ENCODE measurements around the gene LYST.
A peak's percentile ranks its signal among the peaks of the same experiment; 100 is the strongest.

Gene LYST

GRCh38 chr1:235883261-235883927, 16.7 kb upstream of the LYST start:
- Histone ChIP-seq H3K9me3 (replicated peaks; ENCODE audit: low read length) (no peaks in the 10 kb centered on the region), H3K4me2 (ENCODE audit: low read length) (peak overlapping the region; percentile 71), H3K36me3 (ENCODE audit: insufficient read depth, low read length) (no peaks in the 10 kb centered on the region), H3K9ac (ENCODE audit: low read depth, low read length) (peak overlapping the region; percentile 35), H3K27me3 (ENCODE audit: control insufficient read depth, insufficient read depth, low read length) (no peaks in the 10 kb centered on the region), H3K4me1 (ENCODE audit: control insufficient read depth, insufficient read depth, low read length) (peaks cover 14% of the 10 kb centered on the region), H3K4me3 (ENCODE audit: low read length) (peak overlapping the region; percentile 23)

GRCh38 chr1:235882816-235883215, 16.1 kb upstream of the LYST start:
- Histone ChIP-seq H3K4me1 (ENCODE audit: control insufficient read depth, insufficient read depth, low read length) (peaks cover 14% of the 10 kb centered on the region), H3K4me2 (ENCODE audit: low read length) (peak overlapping the region; percentile 71), H3K36me3 (ENCODE audit: insufficient read depth, low read length) (no peaks in the 10 kb centered on the region), H3K27me3 (ENCODE audit: control insufficient read depth, insufficient read depth, low read length) (no peaks in the 10 kb centered on the region), H3K4me3 (ENCODE audit: low read length) (peak overlapping the region; percentile 23), H3K9me3 (replicated peaks; ENCODE audit: low read length) (no peaks in the 10 kb centered on the region), H3K9ac (ENCODE audit: low read depth, low read length) (peak overlapping the region; percentile 35)

GRCh38 chr1:235881930-235882700, 15.4 kb upstream of the LYST start:
- no peaks in the 10 kb centered on the region for H3K27me3 ChIP-seq (ENCODE audit: control insufficient read depth, insufficient read depth, low read length)
- H3K9ac ChIP-seq (ENCODE audit: low read depth, low read length): no peak overlapping the region
- H3K4me1 ChIP-seq (ENCODE audit: control insufficient read depth, insufficient read depth, low read length): peaks cover 14% of the 10 kb centered on the region
- no peaks in the 10 kb centered on the region for H3K9me3 ChIP-seq (replicated peaks; ENCODE audit: low read length)
- no peaks in the 10 kb centered on the region for H3K36me3 ChIP-seq (ENCODE audit: insufficient read depth, low read length)
- peak overlapping the region; percentile 71 for H3K4me2 ChIP-seq (ENCODE audit: low read length)
- H3K4me3 ChIP-seq (ENCODE audit: low read length): no peak overlapping the region

- peaks cover 8% of the 10 kb centered on the region for H3K4me1 ChIP-seq (ENCODE audit: control insufficient read depth, insufficient read depth, low read length)
- no peaks in the 10 kb centered on the region for H3K9me3 ChIP-seq (replicated peaks; ENCODE audit: low read length)
- H3K4me3 ChIP-seq (ENCODE audit: low read length): no peak overlapping the region
- H3K36me3 ChIP-seq (ENCODE audit: insufficient read depth, low read length): no peaks in the 10 kb centered on the region
- no peaks in the 10 kb centered on the region for H3K27me3 ChIP-seq (ENCODE audit: control insufficient read depth, insufficient read depth, low read length)
- no peak overlapping the region for H3K9ac ChIP-seq (ENCODE audit: low read depth, low read length)
- no peak overlapping the region for H3K4me2 ChIP-seq (ENCODE audit: low read length)
Measured at GRCh38 chr1:235878082-235878811, 11.5 kb upstream of the LYST start.

GRCh38 chr1:235876402-235876841, 9.7 kb upstream of the LYST start:
- Histone ChIP-seq H3K4me2 (ENCODE audit: low read length) (no peak overlapping the region), H3K9ac (ENCODE audit: low read depth, low read length) (no peak overlapping the region), H3K4me1 (ENCODE audit: control insufficient read depth, insufficient read depth, low read length) (no peaks in the 10 kb centered on the region), H3K4me3 (ENCODE audit: low read length) (no peak overlapping the region), H3K9me3 (replicated peaks; ENCODE audit: low read length) (no peaks in the 10 kb centered on the region), H3K36me3 (ENCODE audit: insufficient read depth, low read length) (no peaks in the 10 kb centered on the region), H3K27me3 (ENCODE audit: control insufficient read depth, insufficient read depth, low read length) (no peaks in the 10 kb centered on the region)

- Histone ChIP-seq H3K4me1 (ENCODE audit: control insufficient read depth, insufficient read depth, low read length) (no peaks in the 10 kb centered on the region), H3K36me3 (ENCODE audit: insufficient read depth, low read length) (no peaks in the 10 kb centered on the region), H3K4me2 (ENCODE audit: low read length) (no peak overlapping the region), H3K4me3 (ENCODE audit: low read length) (no peak overlapping the region), H3K27me3 (ENCODE audit: control insufficient read depth, insufficient read depth, low read length) (no peaks in the 10 kb centered on the region), H3K9ac (ENCODE audit: low read depth, low read length) (no peak overlapping the region), H3K9me3 (replicated peaks; ENCODE audit: low read length) (no peaks in the 10 kb centered on the region)
Measured at GRCh38 chr1:235875036-235875597, 8.4 kb upstream of the LYST start.

GRCh38 chr1:235874261-235874660, 7.6 kb upstream of the LYST start:
- no peaks in the 10 kb centered on the region for H3K4me1 ChIP-seq (ENCODE audit: control insufficient read depth, insufficient read depth, low read length)

GRCh38 chr1:235873571-235873970, 6.9 kb upstream of the LYST start:
- no peaks in the 10 kb centered on the region for H3K27me3 ChIP-seq (ENCODE audit: control insufficient read depth, insufficient read depth, low read length)
- H3K4me2 ChIP-seq (ENCODE audit: low read length): no peak overlapping the region
- no peaks in the 10 kb centered on the region for H3K36me3 ChIP-seq (ENCODE audit: insufficient read depth, low read length)
- H3K9ac ChIP-seq (ENCODE audit: low read depth, low read length): no peak overlapping the region
- H3K9me3 ChIP-seq (replicated peaks; ENCODE audit: low read length): no peaks in the 10 kb centered on the region
- no peak overlapping the region for H3K4me3 ChIP-seq (ENCODE audit: low read length)
- H3K4me1 ChIP-seq (ENCODE audit: control insufficient read depth, insufficient read depth, low read length): no peaks in the 10 kb centered on the region

More at GRCh38 chr1:235874261-235874660, 7.6 kb upstream of the LYST start:
- Histone ChIP-seq H3K4me3 (ENCODE audit: low read length) (no peak overlapping the region), H3K4me2 (ENCODE audit: low read length) (no peak overlapping the region), H3K9ac (ENCODE audit: low read depth, low read length) (no peak overlapping the region), H3K9me3 (replicated peaks; ENCODE audit: low read length) (no peaks in the 10 kb centered on the region), H3K36me3 (ENCODE audit: insufficient read depth, low read length) (no peaks in the 10 kb centered on the region), H3K27me3 (ENCODE audit: control insufficient read depth, insufficient read depth, low read length) (no peaks in the 10 kb centered on the region)

- no peaks in the 10 kb centered on the region for H3K4me1 ChIP-seq (ENCODE audit: control insufficient read depth, insufficient read depth, low read length)
- no peaks in the 10 kb centered on the region for H3K27me3 ChIP-seq (ENCODE audit: control insufficient read depth, insufficient read depth, low read length)
- no peak overlapping the region for H3K4me3 ChIP-seq (ENCODE audit: low read length)
- no peak overlapping the region for H3K4me2 ChIP-seq (ENCODE audit: low read length)
- no peaks in the 10 kb centered on the region for H3K36me3 ChIP-seq (ENCODE audit: insufficient read depth, low read length)
- no peak overlapping the region for H3K9ac ChIP-seq (ENCODE audit: low read depth, low read length)
- no peaks in the 10 kb centered on the region for H3K9me3 ChIP-seq (replicated peaks; ENCODE audit: low read length)
Measured at GRCh38 chr1:235873045-235873444, 6.3 kb upstream of the LYST start.

- no peak overlapping the region for H3K4me2 ChIP-seq (ENCODE audit: low read length)
- no peaks in the 10 kb centered on the region for H3K9me3 ChIP-seq (replicated peaks; ENCODE audit: low read length)
- no peak overlapping the region for H3K4me3 ChIP-seq (ENCODE audit: low read length)
- H3K27me3 ChIP-seq (ENCODE audit: control insufficient read depth, insufficient read depth, low read length): no peaks in the 10 kb centered on the region
- H3K9ac ChIP-seq (ENCODE audit: low read depth, low read length): no peak overlapping the region
- H3K4me1 ChIP-seq (ENCODE audit: control insufficient read depth, insufficient read depth, low read length): peaks cover 6% of the 10 kb centered on the region
- H3K36me3 ChIP-seq (ENCODE audit: insufficient read depth, low read length): no peaks in the 10 kb centered on the region
Measured at GRCh38 chr1:235872270-235872669, 5.6 kb upstream of the LYST start.

GRCh38 chr1:235867903-235868469, 1.3 kb upstream of the LYST start:
- peak overlapping the region; percentile 87 for H3K4me2 ChIP-seq (ENCODE audit: low read length)
- no peaks in the 10 kb centered on the region for H3K9me3 ChIP-seq (replicated peaks; ENCODE audit: low read length)
- H3K4me3 ChIP-seq (ENCODE audit: low read length): peak overlapping the region; percentile 89
- peak overlapping the region; percentile 96 for H3K9ac ChIP-seq (ENCODE audit: low read depth, low read length)
- peaks cover 22% of the 10 kb centered on the region for H3K4me1 ChIP-seq (ENCODE audit: control insufficient read depth, insufficient read depth, low read length)
- no peaks in the 10 kb centered on the region for H3K36me3 ChIP-seq (ENCODE audit: insufficient read depth, low read length)
- no peaks in the 10 kb centered on the region for H3K27me3 ChIP-seq (ENCODE audit: control insufficient read depth, insufficient read depth, low read length)

Data from skeletal muscle satellite cell (primary cell).